Activated CD4-positive, alpha-beta T cell treated with anti-CD3 and anti-CD28 coated beads for 24 hours (primary cell): Measurements from ENCODE around the gene MSL3.

Experiments
- DNase-seq, 2 donors: peaks; one replicate each; pipeline ENCODE4 v3.0.0-alpha.2; 2020; ENCODE audit warnings: low read depth in 2 of 2

The MSL3 gene

GRCh38 chrX:11757719-11758399 is at the start of gene MSL3:
MSL3 (plus strand) TSS chrX:11758237; CDS start chrX:11758264, 27 bp downstream.
- peak in 1 of 2 donors; percentile 27 for DNase-seq

GRCh38 chrX:11722304-11722703 is 35.7 kb upstream of the MSL3 start:
- DNase-seq: no peak

- DNase-seq: no peak
These were observed 33.7 kb upstream of the MSL3 start for GRCh38 chrX:11724122-11725017.

GRCh38 chrX:11725631-11726442 is 32.2 kb upstream of the MSL3 start:
- no peak for DNase-seq

- DNase-seq: no peak
These were observed 29.5 kb upstream of the MSL3 start for GRCh38 chrX:11728556-11728955.

GRCh38 chrX:11733614-11734013 is 24.4 kb upstream of the MSL3 start:
- DNase-seq: no peak

- no peak for DNase-seq
These were observed 18.3 kb upstream of the MSL3 start for GRCh38 chrX:11739776-11740175.

GRCh38 chrX:11740794-11741193 is 17.2 kb upstream of the MSL3 start:
- no peak for DNase-seq

GRCh38 chrX:11741574-11741973 is 16.5 kb upstream of the MSL3 start:
- no peak for DNase-seq

- DNase-seq: no peak
These were observed 12.2 kb upstream of the MSL3 start for GRCh38 chrX:11745881-11746280.

- DNase-seq: no peak
These were observed 8.0 kb upstream of the MSL3 start for GRCh38 chrX:11750046-11750445.

GRCh38 chrX:11750694-11751093 is 7.3 kb upstream of the MSL3 start:
- DNase-seq: no peak

GRCh38 chrX:11751261-11751660 is 6.8 kb upstream of the MSL3 start:
- no peak for DNase-seq

- DNase-seq: no peak
These were observed 4.4 kb upstream of the MSL3 start for GRCh38 chrX:11753668-11754067.

- no peak for DNase-seq
These were observed 2.9 kb upstream of the MSL3 start for GRCh38 chrX:11754958-11755645.

- DNase-seq: no peak
These were observed 2.3 kb upstream of the MSL3 start for GRCh38 chrX:11755724-11756123.

GRCh38 chrX:11756354-11757318 is 1.4 kb upstream of the MSL3 start:
- no peak for DNase-seq

- no peak for DNase-seq
These were observed 679 bp upstream of the MSL3 start for GRCh38 chrX:11757397-11757718.

- peak; percentile 73 to 75 for DNase-seq
These were observed 549 bp downstream of the MSL3 start for GRCh38 chrX:11758400-11759171.

- no peak for DNase-seq
These were observed 1.1 kb downstream of the MSL3 start for GRCh38 chrX:11759172-11759460.
